HG03045 (cell line): ENCODE results near the gene ADAMTS17.

Experiments used
- ATAC-seq: cut with Tn5 transposase; IDR thresholded peaks from one replicate; pipeline ENCODE4 v1.9.1; 2021; ENCODE audit warnings: mild to moderate bottlenecking, moderate library complexity; ENCODE audit not compliant: unreplicated experiment

The ADAMTS17 gene

GRCh38 chr15:100341750-100342560 lies at the start of gene ADAMTS17:
Gene ADAMTS17, minus strand, starts transcription at chr15:100341975. Its CDS starts 76 bp downstream, at chr15:100341899.
- ATAC-seq, result peak; percentile 95

- no peak for ATAC-seq
These were observed 43.7 kb upstream of the ADAMTS17 start for GRCh38 chr15:100385300-100386050.

GRCh38 chr15:100384108-100384410 lies 42.3 kb upstream of the ADAMTS17 start:
- no peak for ATAC-seq

- no peak for ATAC-seq
These were observed 41.7 kb upstream of the ADAMTS17 start for GRCh38 chr15:100383302-100384107.

GRCh38 chr15:100373942-100374341 lies 32.2 kb upstream of the ADAMTS17 start:
- no peak for ATAC-seq

GRCh38 chr15:100373120-100373896 lies 31.5 kb upstream of the ADAMTS17 start:
- ATAC-seq, result no peak

GRCh38 chr15:100372739-100373119 lies 31.0 kb upstream of the ADAMTS17 start:
- no peak for ATAC-seq

GRCh38 chr15:100355342-100355741 lies 13.6 kb upstream of the ADAMTS17 start:
- no peak for ATAC-seq

- ATAC-seq, result no peak
These were observed 11.7 kb upstream of the ADAMTS17 start for GRCh38 chr15:100353449-100353848.

GRCh38 chr15:100350434-100351226 lies 8.9 kb upstream of the ADAMTS17 start:
- no peak for ATAC-seq

GRCh38 chr15:100349696-100350433 lies 8.1 kb upstream of the ADAMTS17 start:
- ATAC-seq, result peak; percentile 89

GRCh38 chr15:100349321-100349695 lies 7.5 kb upstream of the ADAMTS17 start:
- ATAC-seq, result no peak

GRCh38 chr15:100348578-100348977 lies 6.8 kb upstream of the ADAMTS17 start:
- no peak for ATAC-seq

GRCh38 chr15:100346866-100347512 lies 5.2 kb upstream of the ADAMTS17 start:
- no peak for ATAC-seq

GRCh38 chr15:100345438-100345837 lies 3.7 kb upstream of the ADAMTS17 start:
- no peak for ATAC-seq

- ATAC-seq, result no peak
These were observed 1.5 kb upstream of the ADAMTS17 start for GRCh38 chr15:100343251-100343650.

- ATAC-seq, result peak; percentile 11
These were observed 481 bp downstream of the ADAMTS17 start for GRCh38 chr15:100341239-100341749.

GRCh38 chr15:100340721-100341238 lies 995 bp downstream of the ADAMTS17 start:
- ATAC-seq, result no peak
